ENCODE measurements around the gene DNMT3L.

Gene DNMT3L

DNA sequence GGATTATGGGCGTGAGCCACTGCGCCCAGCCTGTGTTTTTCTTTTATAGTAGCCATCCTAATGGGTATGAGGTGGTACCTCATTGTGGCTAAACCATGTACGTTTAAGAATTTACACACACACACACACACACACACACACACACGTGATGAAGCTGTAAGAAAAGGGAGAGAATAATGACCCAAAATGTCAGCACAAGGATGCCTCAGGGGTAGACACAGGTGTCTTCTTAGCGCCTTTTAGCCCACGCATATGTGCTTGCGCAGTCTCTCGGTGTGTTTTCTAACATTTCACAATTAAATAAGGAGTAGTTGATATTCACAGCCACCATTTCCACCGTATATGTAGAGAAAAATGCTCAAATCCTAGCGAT is 37.4 kb upstream of the DNMT3L start:
- peak overlapping the region; percentile 84 for H3K27ac ChIP-seq

DNA sequence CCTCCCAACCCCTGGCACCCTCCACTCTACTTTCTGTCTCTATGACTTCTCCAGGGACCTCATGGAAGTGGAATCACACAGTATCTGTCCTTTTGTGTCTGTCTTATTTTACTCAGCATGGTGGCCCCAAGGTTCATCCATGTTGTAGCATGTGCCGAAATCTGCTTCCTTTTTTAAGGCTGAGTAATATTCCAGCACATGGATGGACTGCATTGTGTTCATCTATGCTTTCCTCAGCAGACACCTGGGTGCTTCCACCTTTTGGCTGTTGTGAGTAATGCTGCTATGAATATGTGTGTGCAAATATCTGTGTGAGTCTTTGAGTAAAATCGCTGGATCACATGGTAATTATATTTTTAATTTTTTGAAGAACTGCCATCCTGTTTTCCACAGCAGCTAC is 36.6 kb upstream of the DNMT3L start:
- no peak overlapping the region for H3K27ac ChIP-seq
- TF ChIP-seq ZFX (IDR thresholded peaks at IDR 0.05), result no peak
- TF ChIP-seq, protein P1, sequence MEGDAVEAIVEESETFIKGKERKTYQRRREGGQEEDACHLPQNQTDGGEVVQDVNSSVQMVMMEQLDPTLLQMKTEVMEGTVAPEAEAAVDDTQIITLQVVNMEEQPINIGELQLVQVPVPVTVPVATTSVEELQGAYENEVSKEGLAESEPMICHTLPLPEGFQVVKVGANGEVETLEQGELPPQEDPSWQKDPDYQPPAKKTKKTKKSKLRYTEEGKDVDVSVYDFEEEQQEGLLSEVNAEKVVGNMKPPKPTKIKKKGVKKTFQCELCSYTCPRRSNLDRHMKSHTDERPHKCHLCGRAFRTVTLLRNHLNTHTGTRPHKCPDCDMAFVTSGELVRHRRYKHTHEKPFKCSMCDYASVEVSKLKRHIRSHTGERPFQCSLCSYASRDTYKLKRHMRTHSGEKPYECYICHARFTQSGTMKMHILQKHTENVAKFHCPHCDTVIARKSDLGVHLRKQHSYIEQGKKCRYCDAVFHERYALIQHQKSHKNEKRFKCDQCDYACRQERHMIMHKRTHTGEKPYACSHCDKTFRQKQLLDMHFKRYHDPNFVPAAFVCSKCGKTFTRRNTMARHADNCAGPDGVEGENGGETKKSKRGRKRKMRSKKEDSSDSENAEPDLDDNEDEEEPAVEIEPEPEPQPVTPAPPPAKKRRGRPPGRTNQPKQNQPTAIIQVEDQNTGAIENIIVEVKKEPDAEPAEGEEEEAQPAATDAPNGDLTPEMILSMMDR (conservative IDR thresholded peaks at IDR 0.05), result no peak

More for the DNA sequence above, 37.4 kb upstream of the DNMT3L start:
- TF ChIP-seq ZFX (IDR thresholded peaks at IDR 0.05), result no peak
- TF ChIP-seq, protein P1 (conservative IDR thresholded peaks at IDR 0.05), result no peak

DNA sequence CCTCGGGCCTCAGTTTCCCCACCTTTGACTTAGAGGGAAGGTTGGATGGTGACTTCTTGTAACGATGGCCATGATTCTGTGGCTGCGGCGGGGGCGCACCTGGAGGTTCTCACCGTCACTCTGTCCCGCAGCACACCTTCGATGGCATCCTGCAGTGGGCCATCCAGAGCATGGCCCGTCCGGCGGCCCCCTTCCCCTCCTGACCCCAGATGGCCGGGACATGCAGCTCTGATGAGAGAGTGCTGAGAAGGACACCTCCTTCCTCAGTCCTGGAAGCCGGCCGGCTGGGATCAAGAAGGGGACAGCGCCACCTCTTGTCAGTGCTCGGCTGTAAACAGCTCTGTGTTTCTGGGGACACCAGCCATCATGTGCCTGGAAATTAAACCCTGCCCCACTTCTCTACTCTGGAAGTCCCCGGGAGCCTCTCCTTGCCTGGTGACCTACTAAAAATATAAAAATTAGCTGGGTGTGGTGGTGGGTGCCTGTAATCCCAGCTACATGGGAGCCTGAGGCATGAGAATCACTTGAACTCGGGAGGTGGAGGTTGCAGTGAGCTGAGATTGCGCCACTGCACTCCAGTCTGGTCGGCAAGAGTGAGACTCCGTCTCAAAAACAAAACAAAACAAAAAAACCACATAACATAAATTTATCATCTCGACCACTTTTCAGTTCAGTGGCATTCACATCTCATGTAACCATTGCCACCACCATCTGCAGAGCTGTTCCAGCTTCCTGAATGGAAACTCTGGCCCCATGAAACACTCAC is 36.0 kb upstream of the DNMT3L start:
- H3K27ac ChIP-seq, result no peak overlapping the region
- TF ChIP-seq, protein P1 (conservative IDR thresholded peaks at IDR 0.05), result peak; percentile 82
- no peak for TF ChIP-seq ZFX (IDR thresholded peaks at IDR 0.05)

DNA sequence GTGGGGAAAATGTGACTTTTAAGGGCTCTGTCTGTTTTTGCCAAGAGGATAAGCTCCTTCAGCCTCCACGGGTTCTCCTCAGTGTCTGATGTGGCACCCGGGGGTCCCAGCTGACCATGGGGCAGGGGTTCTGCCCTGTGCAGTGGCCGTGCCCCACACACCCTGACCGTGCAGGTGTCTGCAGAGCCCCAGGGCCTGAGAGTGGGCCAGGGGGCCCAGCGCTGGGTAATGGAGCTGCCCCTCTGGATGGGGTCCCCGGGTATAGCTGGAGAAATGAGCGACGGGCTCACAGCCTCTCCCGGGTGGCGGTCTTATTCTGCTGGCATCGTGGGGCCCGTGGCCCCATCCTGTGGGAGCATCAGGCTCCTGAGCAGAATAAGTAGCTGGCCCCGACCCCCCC is 35.2 kb upstream of the DNMT3L start:
- no peak for TF ChIP-seq ZFX (IDR thresholded peaks at IDR 0.05)
- TF ChIP-seq, protein P1 (conservative IDR thresholded peaks at IDR 0.05), result no peak
- no peak overlapping the region for H3K27ac ChIP-seq

DNA sequence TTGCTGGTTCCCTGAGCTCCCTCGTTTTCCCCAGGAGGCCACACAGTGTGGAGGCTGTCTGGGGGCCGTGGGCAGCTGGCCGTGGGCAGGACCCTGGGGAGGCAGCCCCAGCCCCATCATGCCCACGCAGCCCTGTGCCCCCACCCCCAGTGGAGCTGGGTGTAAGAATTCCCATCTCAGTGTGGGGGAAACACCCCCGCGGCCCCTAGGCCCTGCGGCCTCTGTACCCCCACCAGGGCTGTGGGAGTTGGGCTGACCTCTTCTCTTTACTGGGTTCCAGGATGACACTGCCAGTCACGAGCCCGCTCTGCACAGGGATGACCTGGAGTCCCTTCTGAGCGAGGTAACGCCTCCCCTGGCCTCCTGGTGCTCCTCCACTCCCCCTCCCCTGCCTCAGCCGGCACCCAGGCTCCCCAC is 34.4 kb upstream of the DNMT3L start:
- TF ChIP-seq, protein P1 (conservative IDR thresholded peaks at IDR 0.05), result no peak
- no peak for TF ChIP-seq ZFX (IDR thresholded peaks at IDR 0.05)

DNA sequence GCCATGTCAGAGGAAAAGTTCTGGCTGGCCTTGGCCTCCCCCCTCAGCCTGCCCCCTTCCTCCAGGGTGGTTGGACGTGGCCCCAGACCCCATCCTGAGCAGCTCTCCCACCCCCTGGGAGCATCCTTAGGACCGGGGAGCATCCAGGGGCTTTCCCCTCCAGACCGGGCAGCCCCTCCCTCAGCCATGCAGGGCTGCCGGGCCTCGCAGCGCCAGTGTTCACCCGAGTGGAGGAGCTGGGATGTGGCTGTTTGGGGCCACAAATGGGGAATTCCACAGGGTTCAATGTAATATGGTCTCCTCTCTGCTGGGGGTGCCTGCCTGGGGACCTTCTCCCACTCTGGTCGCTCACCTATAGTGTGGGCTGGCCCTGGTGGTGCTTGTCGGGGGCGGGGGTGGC is 33.9 kb upstream of the DNMT3L start:
- H3K27ac ChIP-seq, result no peak overlapping the region
- TF ChIP-seq, protein P1 (conservative IDR thresholded peaks at IDR 0.05), result no peak
- no peak for TF ChIP-seq ZFX (IDR thresholded peaks at IDR 0.05)

More for the DNA sequence above, 34.4 kb upstream of the DNMT3L start:
- no peak overlapping the region for H3K27ac ChIP-seq

DNA sequence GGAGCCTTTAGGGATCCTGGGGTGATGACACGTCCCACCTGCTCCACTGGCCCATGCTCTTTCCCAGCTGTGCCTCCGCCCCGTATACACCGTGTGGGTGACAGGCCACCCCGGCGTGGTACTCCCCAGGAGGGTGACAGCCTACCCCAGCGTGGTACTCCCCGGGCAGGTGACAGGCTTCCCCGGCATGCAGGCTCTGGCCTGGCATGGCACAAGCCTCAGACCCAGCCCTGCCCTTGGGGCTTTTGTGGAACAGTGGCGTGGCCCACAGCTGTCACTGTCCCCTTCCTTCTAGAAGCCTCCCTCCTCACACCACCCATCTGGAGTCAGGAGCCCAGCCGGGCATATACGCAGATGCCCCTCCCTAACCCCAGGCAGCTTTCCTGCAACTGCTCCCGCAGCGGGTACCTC is 33.5 kb upstream of the DNMT3L start:
- H3K27ac ChIP-seq, result no peak overlapping the region
- TF ChIP-seq ZFX (IDR thresholded peaks at IDR 0.05), result no peak
- TF ChIP-seq, protein P1 (conservative IDR thresholded peaks at IDR 0.05), result no peak

All from C4-2B (cell line).